HepG2 (cell line): Measurements from ENCODE around the gene ADSL. TPM values are rescaled to one million over a fixed set of nuclear protein-coding genes. Genes with fewer than 3 reads are reported as not detected.

Source experiments
- ATF7-NPFF ChIP-seq: sonication (generic); formaldehyde crosslinking; IDR thresholded peaks from 2 replicates; pipeline ENCODE4 v1.8.1; 2023; ENCODE audit warnings: mild to moderate bottlenecking, low read depth, missing genetic modification reagents, moderate library complexity
- CCDC6 ChIP-seq: sonication (generic); formaldehyde crosslinking; IDR thresholded peaks from 2 replicates; pipeline ENCODE4 v1.8.1; 2022; ENCODE audit warnings: mild to moderate bottlenecking, missing genetic modification reagents, moderate library complexity
- FOSL1 ChIP-seq: sonication (generic); formaldehyde crosslinking; IDR thresholded peaks from 2 replicates; pipeline ENCODE4 v1.9.0; 2021; ENCODE audit warnings: missing genetic modification reagents, borderline replicate concordance
- GTF3A ChIP-seq: sonication (generic); formaldehyde crosslinking; conservative IDR thresholded peaks from 2 replicates; pipeline ENCODE4 v1.4.0; 2020; ENCODE audit warnings: mild to moderate bottlenecking, missing genetic modification reagents
- PHF8 ChIP-seq: sonication (generic); formaldehyde crosslinking; IDR thresholded peaks from 2 replicates; pipeline ENCODE4 v1.5.0; 2020; ENCODE audit warnings: missing genetic modification reagents
- SOX6 ChIP-seq, 2 experiments: fragments of 450-650 bp in 1 of 2; sonication (generic) in 1 of 2; formaldehyde crosslinking in 1 of 2; IDR thresholded peaks; 2 replicates each; pipeline versions ENCODE4 v1.4.0 to v1.6.1; 2017 to 2020; ENCODE audit warnings: antibody characterized with exemption in 1 of 2, mild to moderate bottlenecking in 1 of 2, missing genetic modification reagents in 1 of 2
- TEAD2 ChIP-seq: sonication (generic); formaldehyde crosslinking; IDR thresholded peaks from 2 replicates; pipeline ENCODE4 v1.9.0; 2021; ENCODE audit warnings: missing genetic modification reagents
- ZNF235 ChIP-seq: sonication (generic); formaldehyde crosslinking; IDR thresholded peaks from 2 replicates; pipeline ENCODE4 v1.8.1; 2023; ENCODE audit warnings: mild to moderate bottlenecking, missing genetic modification reagents, borderline replicate concordance
- ZNF34 ChIP-seq: sonication (generic); formaldehyde crosslinking; IDR thresholded peaks from 2 replicates; pipeline ENCODE4 v1.4.0; 2020; ENCODE audit warnings: mild to moderate bottlenecking, missing genetic modification reagents, borderline replicate concordance
- ZNF350 ChIP-seq: sonication (generic); formaldehyde crosslinking; IDR thresholded peaks from 2 replicates; pipeline ENCODE4 v1.4.0; 2020; ENCODE audit warnings: mild to moderate bottlenecking, low read depth, missing genetic modification reagents, borderline replicate concordance
- ZNF678 ChIP-seq: sonication (generic); formaldehyde crosslinking; IDR thresholded peaks from 2 replicates; pipeline ENCODE4 v1.4.0; 2020; ENCODE audit warnings: mild to moderate bottlenecking, missing genetic modification reagents
- polyA plus RNA-seq, 8 experiments: library from polyadenylated mRNA; depleted of rRNA in 3 of 8; stranded (reverse) in 7 of 8; unstranded in 1 of 8; fragments of >200 nt; fragmentation: Illumina TruSeq in 4 of 8; extraction: Trizol in 4 of 8; gene quantifications; 2 replicates each; pipeline versions ENCODE4 v1.2.1 to v1.2.3, GENCODE V29; 2011 to 2016; ENCODE audit warnings: low read depth in 4 of 8, missing spikeins in 1 of 8, mixed read lengths in 1 of 8; ENCODE audit not compliant: insufficient read depth in 1 of 8
- total RNA-seq, 5 experiments: library from RNA; depleted of rRNA; stranded (reverse); fragments of >200 nt; fragmentation: Illumina TruSeq; extraction: Trizol; gene quantifications; 2 replicates each; pipeline ENCODE4 v1.2.3, GENCODE V29; 2016; ENCODE audit warnings: low read depth in 1 of 5
- TF ChIP-seq, protein P1 (sequence below): sonication (generic); formaldehyde crosslinking; IDR thresholded peaks from 2 replicates; pipeline ENCODE4 v1.8.1; 2022; ENCODE audit warnings: mild to moderate bottlenecking, missing genetic modification reagents
- TF ChIP-seq, protein P2 (sequence below): sonication (generic); formaldehyde crosslinking; IDR thresholded peaks from 2 replicates; pipeline ENCODE4 v1.4.0; 2020; ENCODE audit warnings: mild to moderate bottlenecking, low read depth, missing genetic modification reagents
- TF ChIP-seq, protein P3 (sequence below): sonication (generic); formaldehyde crosslinking; IDR thresholded peaks from 2 replicates; pipeline ENCODE4 v1.5.0; 2020; ENCODE audit warnings: mild to moderate bottlenecking, missing genetic modification reagents
- TF ChIP-seq, protein P4 (sequence below): sonication (generic); formaldehyde crosslinking; IDR thresholded peaks from 2 replicates; pipeline ENCODE4 v1.4.0; 2020; ENCODE audit warnings: missing genetic modification reagents, borderline replicate concordance

Gene ADSL
- total and polyA plus RNA-seq, 2 of the 13 experiments (the other 11 are each of a cell fraction or from before 2014, with no cell fraction given): 123 to 174 TPM

DNA sequence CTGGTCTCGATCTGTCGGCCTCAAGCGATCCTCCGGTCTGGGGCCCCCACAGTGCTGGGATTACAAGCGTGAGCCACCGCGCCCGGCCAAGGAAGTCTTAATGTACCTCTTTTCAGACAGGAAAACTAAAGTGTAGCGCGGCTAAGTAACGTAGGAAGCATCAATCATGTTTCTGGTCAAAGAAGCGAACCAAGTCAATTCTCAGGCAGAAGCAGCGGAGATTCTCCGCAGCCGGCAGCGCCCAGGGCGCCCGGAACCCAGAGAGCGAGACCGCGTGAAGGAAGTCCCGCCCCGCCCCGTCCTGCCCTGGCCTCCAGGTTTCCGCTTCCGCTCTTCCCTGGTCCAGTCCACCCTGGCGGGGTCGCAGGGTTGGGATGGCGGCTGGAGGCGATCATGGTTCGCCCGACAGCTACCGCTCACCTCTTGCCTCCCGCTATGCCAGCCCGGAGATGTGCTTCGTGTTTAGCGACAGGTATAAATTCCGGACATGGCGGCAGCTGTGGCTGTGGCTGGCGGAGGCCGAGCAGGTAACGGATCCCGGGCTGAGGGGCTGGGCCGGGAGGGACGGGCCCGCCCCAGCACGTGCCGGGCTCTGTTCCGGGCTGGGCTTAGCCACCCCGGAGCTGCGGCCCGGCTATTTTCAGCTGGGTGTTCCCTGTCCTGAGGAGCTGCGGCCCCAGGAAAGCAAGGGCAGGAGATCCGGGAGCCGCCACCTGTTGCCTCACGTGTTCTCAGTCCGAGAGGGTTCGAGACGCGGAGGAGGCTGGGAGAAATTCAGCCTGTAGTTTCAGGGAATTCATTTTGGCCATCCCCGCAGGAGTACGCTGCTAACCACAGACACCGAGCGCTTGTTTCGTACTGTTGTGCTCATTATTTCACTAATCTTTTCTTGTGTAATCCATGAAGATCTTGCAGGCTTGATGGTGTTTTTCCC is at the start of gene ADSL (continued):
- TF ChIP-seq, protein P1, sequence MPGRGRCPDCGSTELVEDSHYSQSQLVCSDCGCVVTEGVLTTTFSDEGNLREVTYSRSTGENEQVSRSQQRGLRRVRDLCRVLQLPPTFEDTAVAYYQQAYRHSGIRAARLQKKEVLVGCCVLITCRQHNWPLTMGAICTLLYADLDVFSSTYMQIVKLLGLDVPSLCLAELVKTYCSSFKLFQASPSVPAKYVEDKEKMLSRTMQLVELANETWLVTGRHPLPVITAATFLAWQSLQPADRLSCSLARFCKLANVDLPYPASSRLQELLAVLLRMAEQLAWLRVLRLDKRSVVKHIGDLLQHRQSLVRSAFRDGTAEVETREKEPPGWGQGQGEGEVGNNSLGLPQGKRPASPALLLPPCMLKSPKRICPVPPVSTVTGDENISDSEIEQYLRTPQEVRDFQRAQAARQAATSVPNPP (CRISPR knock-in tag): 0 out of 2 replicates have a peak, but pooled peaks have one; percentile 82
- TF ChIP-seq, protein P2, sequence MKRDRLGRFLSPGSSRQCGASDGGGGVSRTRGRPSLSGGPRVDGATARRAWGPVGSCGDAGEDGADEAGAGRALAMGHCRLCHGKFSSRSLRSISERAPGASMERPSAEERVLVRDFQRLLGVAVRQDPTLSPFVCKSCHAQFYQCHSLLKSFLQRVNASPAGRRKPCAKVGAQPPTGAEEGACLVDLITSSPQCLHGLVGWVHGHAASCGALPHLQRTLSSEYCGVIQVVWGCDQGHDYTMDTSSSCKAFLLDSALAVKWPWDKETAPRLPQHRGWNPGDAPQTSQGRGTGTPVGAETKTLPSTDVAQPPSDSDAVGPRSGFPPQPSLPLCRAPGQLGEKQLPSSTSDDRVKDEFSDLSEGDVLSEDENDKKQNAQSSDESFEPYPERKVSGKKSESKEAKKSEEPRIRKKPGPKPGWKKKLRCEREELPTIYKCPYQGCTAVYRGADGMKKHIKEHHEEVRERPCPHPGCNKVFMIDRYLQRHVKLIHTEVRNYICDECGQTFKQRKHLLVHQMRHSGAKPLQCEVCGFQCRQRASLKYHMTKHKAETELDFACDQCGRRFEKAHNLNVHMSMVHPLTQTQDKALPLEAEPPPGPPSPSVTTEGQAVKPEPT: peak; percentile 80
- TF ChIP-seq PHF8 (CRISPR knock-in tag) (peak; percentile 100), ZNF350 (peak; percentile 95), CCDC6 (peak; percentile 90), ZNF34 (CRISPR knock-in tag) (peak; percentile 77; the same call in 1 of the 2 replicates), ZNF235 (CRISPR knock-in tag) (no peak; the same call in 1 of the 2 replicates), ZNF678 (CRISPR knock-in tag) (0 out of 2 replicates have a peak, but pooled peaks have one; percentile 71), ATF7-NPFF (CRISPR knock-in tag) (peak; percentile 76), FOSL1 (CRISPR knock-in tag) (no peak), TEAD2 (CRISPR knock-in tag) (no peak), GTF3A (CRISPR knock-in tag) (0 out of 2 replicates have a peak, but pooled peaks have one; percentile 57), SOX6 (IDR thresholded peaks at IDR 0.05) (no peak), SOX6 (CRISPR knock-in tag; IDR thresholded peaks at IDR 0.05) (peak; percentile 72)
- TF ChIP-seq, protein P3, sequence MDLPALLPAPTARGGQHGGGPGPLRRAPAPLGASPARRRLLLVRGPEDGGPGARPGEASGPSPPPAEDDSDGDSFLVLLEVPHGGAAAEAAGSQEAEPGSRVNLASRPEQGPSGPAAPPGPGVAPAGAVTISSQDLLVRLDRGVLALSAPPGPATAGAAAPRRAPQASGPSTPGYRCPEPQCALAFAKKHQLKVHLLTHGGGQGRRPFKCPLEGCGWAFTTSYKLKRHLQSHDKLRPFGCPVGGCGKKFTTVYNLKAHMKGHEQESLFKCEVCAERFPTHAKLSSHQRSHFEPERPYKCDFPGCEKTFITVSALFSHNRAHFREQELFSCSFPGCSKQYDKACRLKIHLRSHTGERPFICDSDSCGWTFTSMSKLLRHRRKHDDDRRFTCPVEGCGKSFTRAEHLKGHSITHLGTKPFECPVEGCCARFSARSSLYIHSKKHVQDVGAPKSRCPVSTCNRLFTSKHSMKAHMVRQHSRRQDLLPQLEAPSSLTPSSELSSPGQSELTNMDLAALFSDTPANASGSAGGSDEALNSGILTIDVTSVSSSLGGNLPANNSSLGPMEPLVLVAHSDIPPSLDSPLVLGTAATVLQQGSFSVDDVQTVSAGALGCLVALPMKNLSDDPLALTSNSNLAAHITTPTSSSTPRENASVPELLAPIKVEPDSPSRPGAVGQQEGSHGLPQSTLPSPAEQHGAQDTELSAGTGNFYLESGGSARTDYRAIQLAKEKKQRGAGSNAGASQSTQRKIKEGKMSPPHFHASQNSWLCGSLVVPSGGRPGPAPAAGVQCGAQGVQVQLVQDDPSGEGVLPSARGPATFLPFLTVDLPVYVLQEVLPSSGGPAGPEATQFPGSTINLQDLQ: no peak
- TF ChIP-seq, protein P4, sequence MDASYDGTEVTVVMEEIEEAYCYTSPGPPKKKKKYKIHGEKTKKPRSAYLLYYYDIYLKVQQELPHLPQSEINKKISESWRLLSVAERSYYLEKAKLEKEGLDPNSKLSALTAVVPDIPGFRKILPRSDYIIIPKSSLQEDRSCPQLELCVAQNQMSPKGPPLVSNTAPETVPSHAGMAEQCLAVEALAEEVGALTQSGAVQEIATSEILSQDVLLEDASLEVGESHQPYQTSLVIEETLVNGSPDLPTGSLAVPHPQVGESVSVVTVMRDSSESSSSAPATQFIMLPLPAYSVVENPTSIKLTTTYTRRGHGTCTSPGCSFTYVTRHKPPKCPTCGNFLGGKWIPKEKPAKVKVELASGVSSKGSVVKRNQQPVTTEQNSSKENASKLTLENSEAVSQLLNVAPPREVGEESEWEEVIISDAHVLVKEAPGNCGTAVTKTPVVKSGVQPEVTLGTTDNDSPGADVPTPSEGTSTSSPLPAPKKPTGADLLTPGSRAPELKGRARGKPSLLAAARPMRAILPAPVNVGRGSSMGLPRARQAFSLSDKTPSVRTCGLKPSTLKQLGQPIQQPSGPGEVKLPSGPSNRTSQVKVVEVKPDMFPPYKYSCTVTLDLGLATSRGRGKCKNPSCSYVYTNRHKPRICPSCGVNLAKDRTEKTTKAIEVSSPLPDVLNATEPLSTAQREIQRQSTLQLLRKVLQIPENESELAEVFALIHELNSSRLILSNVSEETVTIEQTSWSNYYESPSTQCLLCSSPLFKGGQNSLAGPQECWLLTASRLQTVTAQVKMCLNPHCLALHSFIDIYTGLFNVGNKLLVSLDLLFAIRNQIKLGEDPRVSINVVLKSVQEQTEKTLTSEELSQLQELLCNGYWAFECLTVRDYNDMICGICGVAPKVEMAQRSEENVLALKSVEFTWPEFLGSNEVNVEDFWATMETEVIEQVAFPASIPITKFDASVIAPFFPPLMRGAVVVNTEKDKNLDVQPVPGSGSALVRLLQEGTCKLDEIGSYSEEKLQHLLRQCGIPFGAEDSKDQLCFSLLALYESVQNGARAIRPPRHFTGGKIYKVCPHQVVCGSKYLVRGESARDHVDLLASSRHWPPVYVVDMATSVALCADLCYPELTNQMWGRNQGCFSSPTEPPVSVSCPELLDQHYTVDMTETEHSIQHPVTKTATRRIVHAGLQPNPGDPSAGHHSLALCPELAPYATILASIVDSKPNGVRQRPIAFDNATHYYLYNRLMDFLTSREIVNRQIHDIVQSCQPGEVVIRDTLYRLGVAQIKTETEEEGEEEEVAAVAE (CRISPR knock-in tag): peak; percentile 90; the same call in 1 of the 2 replicates
